HG03045 (cell line): ENCODE measurements around the gene STX7.

ENCODE experiments used
- ATAC-seq: cut with Tn5 transposase; IDR thresholded peaks from one replicate; pipeline ENCODE4 v1.9.1; 2021; ENCODE audit warnings: mild to moderate bottlenecking, moderate library complexity; ENCODE audit not compliant: unreplicated experiment

STX7 gene

GRCh38 chr6:132506869-132507808, 5.8 kb downstream of the STX7 start:
- no peak for ATAC-seq

DNA sequence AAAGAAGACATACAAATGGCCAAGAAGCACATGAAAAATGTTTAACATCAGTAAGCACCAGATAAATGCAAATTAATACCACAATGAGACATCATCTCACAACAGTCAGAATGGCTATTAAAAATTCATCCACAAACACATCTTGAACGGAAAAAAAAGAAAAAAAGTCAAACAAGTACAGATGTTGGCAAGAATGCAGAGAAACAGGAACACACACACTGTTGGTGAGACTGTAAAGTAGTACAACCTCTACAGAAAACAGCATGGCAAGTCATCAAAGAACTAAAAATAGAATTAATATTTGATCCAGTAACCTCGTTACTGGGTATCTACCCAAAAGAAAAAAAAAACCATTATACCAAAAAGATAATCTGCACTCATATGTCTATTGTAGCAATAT, 6.5 kb downstream of the STX7 start:
- ATAC-seq: no peak

DNA sequence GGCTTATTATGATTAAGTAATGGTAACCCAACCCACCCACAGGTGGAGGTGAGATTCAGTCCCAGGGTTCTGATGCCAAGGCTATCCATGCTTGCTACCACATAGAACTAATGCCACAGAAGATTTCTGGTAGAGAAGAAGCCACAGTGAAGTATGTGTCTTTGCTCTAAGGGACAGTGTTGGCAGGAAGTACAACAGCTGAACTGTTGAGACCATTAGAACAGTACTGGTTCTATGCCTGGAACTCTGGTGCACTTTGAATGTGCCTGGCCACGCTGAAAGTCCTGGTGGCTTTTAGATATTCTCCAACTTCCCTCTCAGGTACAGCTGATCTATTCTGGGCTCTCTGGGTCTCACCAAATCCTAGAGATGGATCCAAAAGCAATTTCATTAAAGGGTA, 7.8 kb downstream of the STX7 start:
- no peak for ATAC-seq

- ATAC-seq: no peak
Observed at GRCh38 chr6:132504757-132505156, 8.2 kb downstream of the STX7 start.

GRCh38 chr6:132499757-132500156, 13.2 kb downstream of the STX7 start:
- no peak for ATAC-seq

- peak; percentile 34 for ATAC-seq
Observed at GRCh38 chr6:132498638-132499037, 14.3 kb downstream of the STX7 start.

DNA sequence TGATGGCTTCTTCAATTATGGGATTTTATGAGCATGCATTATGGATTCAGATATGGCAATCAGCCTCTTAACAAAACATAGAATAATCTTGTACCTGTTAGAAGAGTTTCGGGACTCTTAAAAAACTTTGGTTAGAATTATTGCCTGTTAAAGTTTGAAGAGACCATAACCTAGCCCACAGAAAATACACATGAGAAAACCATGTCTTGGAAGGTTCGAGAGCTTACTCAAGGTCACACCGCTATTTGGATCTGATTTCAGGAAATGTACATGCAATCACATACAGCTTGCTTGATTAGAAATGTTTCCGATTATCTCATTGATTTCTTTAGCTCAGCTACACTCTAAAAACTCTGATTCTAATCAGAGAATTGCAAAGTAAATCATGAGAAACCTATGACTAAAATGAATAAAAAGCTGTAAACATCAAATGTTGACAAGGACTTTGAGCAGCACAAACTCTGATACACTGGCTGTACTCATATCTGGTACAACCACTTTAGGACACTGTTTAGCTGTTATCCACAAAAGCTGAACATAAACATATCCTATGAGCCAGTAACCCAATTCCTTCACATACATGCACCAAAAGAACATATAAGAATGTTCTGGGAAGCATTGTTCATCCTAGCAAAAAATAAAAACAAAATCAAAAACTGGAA, 16.3 kb downstream of the STX7 start:
- ATAC-seq: no peak

- ATAC-seq: peak; percentile 47
Observed at GRCh38 chr6:132495604-132496079, 17.3 kb downstream of the STX7 start.

DNA sequence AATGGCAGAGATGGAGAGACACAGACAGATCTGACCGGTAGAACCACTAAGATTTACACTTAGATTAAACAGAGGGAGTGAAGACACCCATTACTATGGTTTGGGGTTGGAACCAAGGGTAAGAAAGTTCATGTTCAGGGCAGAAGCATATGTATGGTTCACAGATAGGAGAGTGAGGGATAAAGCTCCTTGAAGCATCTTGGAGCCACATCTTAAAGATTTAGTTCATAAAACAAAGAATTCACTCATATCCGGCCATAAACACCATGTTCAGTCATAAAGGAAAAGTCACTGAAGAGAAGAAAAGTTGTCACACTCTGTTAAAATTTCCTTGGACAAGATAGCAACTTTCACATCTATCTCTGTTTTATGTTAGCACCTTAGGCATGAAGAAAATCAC, 18.0 kb downstream of the STX7 start:
- ATAC-seq: no peak

- ATAC-seq: no peak
Observed at GRCh38 chr6:132491881-132492280, 21.0 kb downstream of the STX7 start.

DNA sequence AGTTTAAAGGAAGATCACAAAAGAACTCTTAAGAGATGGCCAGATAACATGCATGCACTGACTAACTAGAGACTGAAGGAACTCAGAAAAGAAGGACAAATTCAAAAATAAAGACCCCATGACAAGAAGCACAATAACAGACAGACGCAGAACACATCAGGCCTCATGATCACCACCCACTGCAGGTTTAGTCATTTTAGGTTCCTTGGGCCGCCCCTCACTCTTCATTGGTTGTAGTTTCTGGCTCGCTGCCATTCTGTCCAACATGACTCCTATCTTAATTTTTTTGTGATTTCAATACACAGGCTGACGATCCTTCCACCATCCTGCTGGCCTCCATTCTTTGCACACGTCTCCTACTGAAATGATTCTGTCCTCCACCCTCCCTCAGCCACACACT, 21.6 kb downstream of the STX7 start:
- ATAC-seq: no peak

DNA sequence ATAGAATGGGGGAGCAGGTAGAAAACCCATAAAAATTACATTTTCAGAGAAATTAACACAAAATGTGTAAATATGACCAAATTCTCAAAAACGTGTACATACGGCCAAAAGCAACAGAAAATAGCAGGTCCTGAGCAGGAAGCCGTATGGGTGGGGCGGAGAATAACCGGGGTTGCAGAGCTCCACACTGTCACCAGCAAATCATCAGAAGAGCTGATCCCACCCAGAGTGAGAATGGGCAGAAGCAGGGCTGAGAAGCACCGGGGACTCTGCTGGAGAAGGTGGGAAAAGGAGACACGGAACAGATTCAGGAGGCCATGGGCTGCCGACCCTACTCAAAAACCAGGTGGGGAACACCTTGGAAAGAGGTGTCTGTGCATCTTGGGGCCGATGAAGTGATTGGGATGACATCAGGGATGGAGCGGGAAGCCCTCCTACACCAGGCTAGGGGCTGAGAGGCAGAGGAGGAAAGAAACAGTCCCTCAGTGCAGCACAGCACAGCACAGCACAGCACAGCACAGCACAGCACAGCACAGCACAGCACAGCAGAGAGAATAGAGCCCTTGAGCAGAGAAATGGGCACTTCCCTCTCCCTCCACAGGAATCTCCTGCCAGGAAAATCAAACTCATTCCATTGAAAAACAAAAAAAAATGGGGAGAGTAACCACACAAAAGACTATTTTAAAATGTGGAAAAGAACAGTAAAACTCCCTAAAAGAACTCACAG, 22.3 kb downstream of the STX7 start:
- peak; percentile 67 for ATAC-seq

DNA sequence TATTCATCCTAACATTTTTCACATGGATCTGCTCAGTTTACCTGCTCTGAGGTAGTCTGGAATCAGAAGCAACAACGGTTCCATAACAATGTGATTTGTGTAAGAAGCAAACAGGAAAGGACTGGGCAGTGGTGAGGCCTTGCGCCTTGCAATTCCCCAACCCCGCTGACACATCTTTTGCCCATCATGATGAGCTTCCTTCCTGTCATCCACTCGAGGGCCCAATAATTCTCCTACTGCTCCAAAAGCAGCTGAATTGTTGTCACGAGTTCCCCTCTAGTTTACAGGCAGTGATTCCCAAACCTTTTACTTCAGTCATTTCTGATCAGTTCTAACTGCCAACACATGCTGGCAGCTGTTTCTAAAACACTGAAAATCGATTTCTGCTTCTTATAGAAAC, 22.9 kb downstream of the STX7 start:
- peak; percentile 46 for ATAC-seq

- ATAC-seq: no peak
Observed at GRCh38 chr6:132489376-132489775, 23.5 kb downstream of the STX7 start.

GRCh38 chr6:132487762-132488161, 25.2 kb downstream of the STX7 start:
- ATAC-seq: no peak

DNA sequence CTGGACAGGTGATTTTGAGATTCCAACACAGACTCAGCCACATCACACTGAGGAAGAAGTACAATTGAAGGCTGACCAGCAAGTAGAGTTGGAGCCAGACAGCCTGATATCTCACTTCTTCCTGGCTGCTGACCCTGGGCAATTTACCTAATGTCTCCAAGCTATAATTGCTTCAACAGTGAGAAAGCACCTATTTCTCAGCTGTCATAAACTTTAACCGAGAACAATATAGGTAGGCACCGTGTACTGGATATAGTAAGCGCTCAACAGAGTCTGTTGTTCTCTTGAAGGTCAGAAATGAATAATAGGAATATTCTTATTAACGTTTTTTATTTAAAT, 28.3 kb downstream of the STX7 start:
- no peak for ATAC-seq

- peak; percentile 76 for ATAC-seq
Observed at GRCh38 chr6:132483779-132484679, 28.9 kb downstream of the STX7 start.

GRCh38 chr6:132482581-132482980, 30.3 kb downstream of the STX7 start:
- no peak for ATAC-seq

DNA sequence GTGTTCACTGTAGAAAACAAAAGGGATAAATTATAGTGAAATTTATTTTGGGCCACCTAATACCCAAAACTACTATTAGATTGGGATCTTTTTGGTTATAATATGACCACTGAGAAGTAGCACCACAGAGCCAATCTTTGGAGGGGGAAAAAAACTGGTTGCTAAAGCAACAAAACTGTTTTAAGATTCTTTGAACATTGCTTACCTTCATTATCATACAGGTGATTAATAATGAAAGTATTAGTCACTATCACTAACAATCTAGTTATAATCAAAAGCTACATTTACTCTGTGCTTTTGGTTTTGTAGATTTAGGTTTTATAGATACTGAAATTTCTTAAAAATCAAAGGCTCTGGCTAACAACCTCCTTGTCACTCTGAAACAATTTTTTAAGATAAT, 31.7 kb downstream of the STX7 start:
- no peak for ATAC-seq

DNA sequence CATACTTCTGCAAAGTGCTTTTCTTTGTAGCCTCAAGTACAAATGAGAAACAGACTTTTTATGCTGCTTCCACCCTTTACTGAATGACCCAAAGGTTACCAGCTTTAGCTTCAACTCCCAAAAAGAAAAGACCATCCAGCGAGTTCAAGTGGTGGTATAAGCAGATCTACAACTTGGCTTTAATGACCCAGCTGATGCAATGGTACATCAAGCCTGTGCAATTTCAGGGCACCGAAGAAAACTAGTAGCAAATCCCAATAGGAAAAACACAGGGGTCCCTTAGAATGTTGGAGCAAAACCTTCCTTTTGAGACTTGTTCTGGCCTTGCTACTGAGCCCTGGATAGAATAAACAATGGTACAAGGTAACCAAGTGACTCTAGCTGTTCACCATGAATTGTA, 33.8 kb downstream of the STX7 start:
- no peak for ATAC-seq

DNA sequence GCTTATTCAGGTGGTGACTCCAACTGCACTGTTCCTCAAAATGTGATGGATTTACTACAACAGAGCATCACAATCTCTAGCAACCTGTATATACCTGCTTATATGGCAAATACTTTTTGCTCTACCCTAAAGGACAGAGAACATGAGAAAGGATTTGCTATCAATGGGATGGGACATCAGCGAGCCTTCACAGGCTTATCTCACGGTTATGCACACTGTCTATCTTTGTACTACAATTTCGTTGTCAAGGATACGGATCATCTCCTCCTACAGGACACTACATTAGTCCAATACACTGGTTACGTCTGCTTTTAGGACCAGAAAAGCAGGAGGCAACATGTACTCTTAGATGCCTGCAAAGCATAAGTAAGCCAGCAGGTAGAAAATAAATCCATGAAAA, 34.2 kb downstream of the STX7 start:
- no peak for ATAC-seq
